Measurements from ENCODE around the gene ADRA2B.
A peak's percentile ranks its signal among the peaks of the same experiment; 100 is the strongest.

The ADRA2B gene

DNA sequence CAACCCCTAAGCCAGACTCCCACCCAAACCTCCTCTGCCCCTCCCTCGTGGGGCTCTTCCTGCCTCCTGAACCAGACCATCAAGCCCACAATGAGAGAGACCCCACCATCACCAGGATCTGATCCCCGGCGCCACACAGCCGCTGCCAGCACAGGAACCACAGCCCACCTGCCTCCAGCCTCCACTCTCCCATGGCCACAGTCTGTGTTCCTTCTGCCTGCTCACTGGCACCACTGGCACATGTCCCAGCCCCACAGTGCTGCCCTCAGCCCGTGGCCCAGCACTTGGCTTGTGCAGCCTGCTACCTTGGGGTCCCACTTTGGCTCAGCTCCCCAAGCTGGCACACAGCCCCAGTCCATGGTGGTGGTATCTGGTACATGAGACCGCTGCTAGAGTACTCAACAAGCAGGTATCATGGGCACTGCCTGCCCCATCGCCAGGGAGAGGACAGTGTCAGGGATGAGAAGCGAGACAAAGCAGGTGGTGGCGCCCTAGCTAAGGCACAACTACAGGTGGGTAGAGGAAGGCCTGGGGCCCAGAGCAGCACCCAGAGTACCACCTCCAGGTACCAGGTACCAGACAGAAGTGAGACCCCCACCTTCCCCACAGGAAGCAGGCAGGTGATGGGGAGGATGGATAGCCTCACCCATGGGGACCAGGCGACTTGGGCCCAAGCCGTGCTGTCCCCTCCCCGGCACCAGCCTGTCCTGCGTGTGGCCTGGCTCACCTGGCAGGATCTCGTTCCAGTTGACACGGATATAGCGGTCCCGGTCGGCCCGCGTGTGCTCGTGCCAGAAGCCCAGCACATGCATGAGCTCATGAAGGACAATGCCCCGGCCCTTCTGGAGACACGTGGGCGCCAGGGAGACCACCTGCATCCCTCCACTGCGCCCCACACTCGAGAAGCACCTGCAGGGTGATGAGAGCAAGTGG is 15.7 kb upstream of the ADRA2B start:
- peak overlapping the region; percentile 94 for H3K27ac Mint-ChIP-seq
- ATAC-seq (no peak), DNase-seq (ENCODE audit: low spot score in 2 of 2) (no peak)
- no peaks in the 10 kb centered on the region for H3K9me3 Mint-ChIP-seq
- H3K36me3 Mint-ChIP-seq: peaks cover 76% of the 10 kb centered on the region
- H3K4me3 Mint-ChIP-seq: peak overlapping the region; percentile 50
- peaks cover 44% of the 10 kb centered on the region for H3K4me1 Mint-ChIP-seq

GRCh38 chr2:96131152-96131812 is 14.9 kb upstream of the ADRA2B start:
- peak; percentile 70 for ATAC-seq
- Mint-ChIP-seq H3K27ac (peak overlapping the region; percentile 94), H3K4me1 (peaks cover 44% of the 10 kb centered on the region), H3K36me3 (peaks cover 77% of the 10 kb centered on the region), H3K4me3 (peak overlapping the region; percentile 50), H3K9me3 (no peaks in the 10 kb centered on the region)
- peak in 1 of 2 donors; percentile 75 for DNase-seq (ENCODE audit: low spot score in 2 of 2)

DNA sequence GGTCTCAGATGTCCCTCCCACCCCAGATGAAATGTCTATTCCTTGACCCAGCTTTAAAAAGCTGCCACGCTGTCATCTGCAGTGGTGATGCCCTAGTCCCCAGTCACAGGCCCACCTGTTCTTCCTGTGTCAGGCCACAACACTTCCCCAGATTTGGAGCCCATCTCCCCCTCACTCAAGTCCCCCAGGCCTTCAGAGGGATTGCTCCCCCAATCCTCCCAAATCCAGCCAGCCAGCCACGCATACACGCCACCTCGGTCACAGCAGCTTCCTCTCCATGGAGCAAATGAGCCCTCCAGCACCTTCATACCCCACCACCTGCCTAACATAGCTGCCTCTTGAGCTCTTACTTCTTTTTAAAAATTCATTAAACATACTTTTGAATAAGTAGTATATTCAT is 14.1 kb upstream of the ADRA2B start:
- no peak for DNase-seq (ENCODE audit: low spot score in 2 of 2)
- H3K4me1 Mint-ChIP-seq: peaks cover 45% of the 10 kb centered on the region
- peak overlapping the region; percentile 94 for H3K27ac Mint-ChIP-seq
- peaks cover 77% of the 10 kb centered on the region for H3K36me3 Mint-ChIP-seq
- H3K4me3 Mint-ChIP-seq: peak overlapping the region; percentile 2
- no peaks in the 10 kb centered on the region for H3K9me3 Mint-ChIP-seq
- no peak for ATAC-seq

GRCh38 chr2:96129528-96130120 is 13.3 kb upstream of the ADRA2B start:
- peak; percentile 85 for ATAC-seq
- Mint-ChIP-seq H3K9me3 (no peaks in the 10 kb centered on the region), H3K36me3 (peaks cover 79% of the 10 kb centered on the region), H3K4me1 (peaks cover 46% of the 10 kb centered on the region), H3K27ac (peak overlapping the region; percentile 85), H3K4me3 (peak overlapping the region; percentile 33)
- peak in 1 of 2 donors; percentile 66 for DNase-seq (ENCODE audit: low spot score in 2 of 2)

DNA sequence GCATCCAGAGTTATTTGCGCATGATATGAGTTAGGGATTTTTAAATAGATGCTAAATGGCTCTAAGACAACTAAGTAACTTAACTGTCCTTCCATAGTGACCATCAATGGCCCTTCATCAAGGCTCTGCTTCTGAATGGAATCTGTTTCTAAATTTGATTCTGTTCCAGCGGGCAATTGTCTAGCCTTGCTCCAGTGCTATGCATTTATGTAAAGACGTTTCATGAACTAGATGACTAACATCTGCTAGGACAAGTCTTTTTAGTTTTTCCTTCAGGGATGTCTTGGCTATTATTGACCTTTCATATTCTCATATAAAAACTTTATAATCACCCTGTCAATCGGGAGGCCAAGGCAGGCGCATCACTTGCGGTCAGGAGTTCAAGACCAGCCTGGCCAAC is 12.1 kb upstream of the ADRA2B start:
- H3K4me3 Mint-ChIP-seq: no peak overlapping the region
- ATAC-seq (no peak), DNase-seq (ENCODE audit: low spot score in 2 of 2) (no peak)
- peaks cover 48% of the 10 kb centered on the region for H3K4me1 Mint-ChIP-seq
- H3K27ac Mint-ChIP-seq: no peak overlapping the region
- H3K36me3 Mint-ChIP-seq: peaks cover 75% of the 10 kb centered on the region
- no peaks in the 10 kb centered on the region for H3K9me3 Mint-ChIP-seq

GRCh38 chr2:96124406-96125265 is 8.3 kb upstream of the ADRA2B start:
- H3K27ac Mint-ChIP-seq: peak overlapping the region; percentile 62
- no peaks in the 10 kb centered on the region for H3K9me3 Mint-ChIP-seq
- DNase-seq (ENCODE audit: low spot score in 2 of 2): no peak
- H3K36me3 Mint-ChIP-seq: peaks cover 57% of the 10 kb centered on the region
- H3K4me3 Mint-ChIP-seq: no peak overlapping the region
- peaks cover 39% of the 10 kb centered on the region for H3K4me1 Mint-ChIP-seq
- no peak for ATAC-seq

DNA sequence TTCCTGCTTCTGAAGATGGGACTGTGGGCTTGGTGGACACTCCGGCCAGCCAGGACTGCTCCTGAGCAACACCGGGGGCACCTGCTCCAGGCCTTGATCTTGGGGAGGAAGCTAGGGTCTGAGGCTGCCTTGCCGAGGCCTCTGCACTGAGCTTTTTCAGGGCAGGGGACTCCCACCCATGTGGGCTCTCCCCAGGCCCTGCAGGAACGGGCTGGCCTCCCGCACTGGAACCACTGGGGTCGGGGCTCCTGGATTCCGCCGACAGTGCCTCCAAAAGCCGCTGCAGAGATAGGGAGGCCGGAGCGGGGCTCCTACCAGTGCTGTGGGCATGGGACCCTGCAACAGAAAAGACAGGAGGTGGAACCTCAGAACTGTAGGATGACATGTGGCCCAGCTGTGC is 7.6 kb upstream of the ADRA2B start:
- Mint-ChIP-seq H3K36me3 (peaks cover 50% of the 10 kb centered on the region), H3K27ac (no peak overlapping the region), H3K9me3 (no peaks in the 10 kb centered on the region), H3K4me3 (no peak overlapping the region), H3K4me1 (peaks cover 40% of the 10 kb centered on the region)
- ATAC-seq: no peak
- no peak for DNase-seq (ENCODE audit: low spot score in 2 of 2)

- Mint-ChIP-seq H3K4me1 (peaks cover 40% of the 10 kb centered on the region), H3K4me3 (no peak overlapping the region), H3K27ac (no peak overlapping the region), H3K36me3 (peaks cover 44% of the 10 kb centered on the region), H3K9me3 (no peaks in the 10 kb centered on the region)
- no peak for DNase-seq (ENCODE audit: low spot score in 2 of 2)
- no peak for ATAC-seq
These were observed 6.9 kb upstream of the ADRA2B start for GRCh38 chr2:96123290-96123689.

- DNase-seq (ENCODE audit: low spot score in 2 of 2) (no peak), ATAC-seq (no peak)
- peaks cover 49% of the 10 kb centered on the region for H3K4me1 Mint-ChIP-seq
- H3K27ac Mint-ChIP-seq: no peak overlapping the region
- peaks cover 40% of the 10 kb centered on the region for H3K36me3 Mint-ChIP-seq
- no peaks in the 10 kb centered on the region for H3K9me3 Mint-ChIP-seq
- no peak overlapping the region for H3K4me3 Mint-ChIP-seq
These were observed 6.0 kb upstream of the ADRA2B start for GRCh38 chr2:96122391-96122790.

DNA sequence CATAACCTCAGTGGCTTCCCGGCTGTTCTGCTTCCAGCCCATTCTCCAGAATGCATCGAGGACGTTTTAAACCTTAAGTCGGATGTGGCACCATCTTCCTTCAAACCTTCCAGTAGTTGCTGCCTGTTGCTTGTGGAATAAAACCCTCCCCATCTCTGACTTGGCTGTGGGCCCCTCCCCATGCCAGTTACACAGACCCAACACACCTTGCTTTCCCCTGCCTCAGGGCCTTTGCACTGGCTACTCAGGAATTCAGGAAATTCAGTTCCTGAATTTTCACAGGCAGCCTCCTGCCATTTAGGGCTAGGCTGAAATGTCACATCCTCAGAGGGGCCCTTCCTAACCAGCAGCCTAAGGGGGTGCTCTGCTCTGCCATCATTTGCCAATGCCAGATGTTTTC is 5.0 kb upstream of the ADRA2B start:
- DNase-seq (ENCODE audit: low spot score in 2 of 2) (no peak), ATAC-seq (no peak)
- Mint-ChIP-seq H3K4me3 (no peak overlapping the region), H3K4me1 (peaks cover 53% of the 10 kb centered on the region), H3K36me3 (peaks cover 31% of the 10 kb centered on the region), H3K27ac (no peak overlapping the region), H3K9me3 (no peaks in the 10 kb centered on the region)

GRCh38 chr2:96120991-96121390 is 4.6 kb upstream of the ADRA2B start:
- Mint-ChIP-seq H3K4me3 (no peak overlapping the region), H3K4me1 (peaks cover 55% of the 10 kb centered on the region), H3K9me3 (no peaks in the 10 kb centered on the region), H3K27ac (peak overlapping the region; percentile 8), H3K36me3 (peaks cover 26% of the 10 kb centered on the region)
- ATAC-seq (no peak), DNase-seq (ENCODE audit: low spot score in 2 of 2) (no peak)

- H3K4me3 Mint-ChIP-seq: no peak overlapping the region
- peaks cover 59% of the 10 kb centered on the region for H3K4me1 Mint-ChIP-seq
- peak overlapping the region; percentile 8 for H3K27ac Mint-ChIP-seq
- ATAC-seq (no peak), DNase-seq (ENCODE audit: low spot score in 2 of 2) (no peak)
- peaks cover 26% of the 10 kb centered on the region for H3K36me3 Mint-ChIP-seq
- no peaks in the 10 kb centered on the region for H3K9me3 Mint-ChIP-seq
These were observed 3.8 kb upstream of the ADRA2B start for GRCh38 chr2:96120091-96120720.

- no peak overlapping the region for H3K4me3 Mint-ChIP-seq
- no peak for ATAC-seq
- H3K36me3 Mint-ChIP-seq: peaks cover 21% of the 10 kb centered on the region
These were observed 3.0 kb upstream of the ADRA2B start for GRCh38 chr2:96119389-96119751.

GRCh38 chr2:96118698-96119388 is 2.5 kb upstream of the ADRA2B start:
- no peak for ATAC-seq
- Mint-ChIP-seq H3K27ac (no peak overlapping the region), H3K9me3 (no peaks in the 10 kb centered on the region), H3K36me3 (peaks cover 21% of the 10 kb centered on the region), H3K4me3 (no peak overlapping the region), H3K4me1 (peaks cover 52% of the 10 kb centered on the region)
- no peak for DNase-seq (ENCODE audit: low spot score in 2 of 2)

More at GRCh38 chr2:96119389-96119751, 3.0 kb upstream of the ADRA2B start:
- no peaks in the 10 kb centered on the region for H3K9me3 Mint-ChIP-seq
- no peak overlapping the region for H3K27ac Mint-ChIP-seq
- DNase-seq (ENCODE audit: low spot score in 2 of 2): no peak
- peaks cover 52% of the 10 kb centered on the region for H3K4me1 Mint-ChIP-seq

Data from stimulated activated effector memory CD8-positive, alpha-beta T cell treated with anti-CD3 and anti-CD28 coated beads, Interleukin-12 subunit alpha, Interleukin-12 subunit beta, amount 100 ng/mL, for 72 hours (primary cell).